Left forelimb (tissue), 1 donor: Measurements from ENCODE around the gene RPS6KC1.
"Not testable (repeated sequence)": the region's sequence is repeated elsewhere in the genome, so short reads cannot be mapped to it uniquely, and the experiment has no call there.

Source experiments
- DNase-seq: peaks from one replicate; pipeline ENCODE4 v3.0.0-alpha.2; 2018; ENCODE audit warnings: low spot score

RPS6KC1 gene

DNA sequence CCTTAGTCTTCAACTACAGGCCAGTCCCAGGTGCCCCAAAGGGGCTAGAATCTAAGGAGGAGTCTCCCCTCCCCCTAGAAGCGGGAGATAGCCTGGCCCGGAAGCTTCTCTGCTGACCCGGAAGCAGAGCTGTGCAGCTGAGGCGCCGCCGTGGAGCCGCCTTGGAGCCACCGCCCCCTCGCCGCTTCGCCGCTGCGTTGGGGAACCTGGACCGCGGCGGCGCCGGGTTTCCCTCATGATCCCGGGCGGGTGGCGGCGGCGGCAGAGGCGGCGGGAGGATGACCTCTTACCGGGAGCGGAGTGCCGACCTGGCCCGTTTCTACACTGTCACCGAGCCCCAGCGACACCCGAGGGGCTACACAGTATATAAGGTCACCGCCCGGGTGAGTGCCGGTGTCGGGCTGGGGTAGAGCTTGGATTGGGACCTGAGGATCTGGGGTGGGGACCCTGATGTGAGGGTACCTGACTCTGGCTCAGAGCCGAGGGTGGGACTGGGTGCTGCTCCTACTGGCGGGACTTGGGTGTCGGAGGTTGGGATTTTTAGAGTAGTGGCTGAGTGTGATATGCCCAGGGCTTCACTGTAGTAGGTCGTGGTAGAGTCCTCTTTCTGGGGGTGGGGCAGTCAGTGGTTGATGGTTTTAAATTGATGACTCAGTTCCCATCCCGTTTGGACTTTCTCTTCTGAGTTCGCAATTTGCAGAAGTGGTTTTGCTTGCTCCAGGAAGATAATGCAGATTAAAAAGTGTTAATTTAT, at the start of gene RPS6KC1:
Gene RPS6KC1 (plus strand): TSS at position 115 of the 754 bp plus-strand sequence. CDS start 164 bp downstream, at position 279.
- peak; percentile 91 for DNase-seq

DNA sequence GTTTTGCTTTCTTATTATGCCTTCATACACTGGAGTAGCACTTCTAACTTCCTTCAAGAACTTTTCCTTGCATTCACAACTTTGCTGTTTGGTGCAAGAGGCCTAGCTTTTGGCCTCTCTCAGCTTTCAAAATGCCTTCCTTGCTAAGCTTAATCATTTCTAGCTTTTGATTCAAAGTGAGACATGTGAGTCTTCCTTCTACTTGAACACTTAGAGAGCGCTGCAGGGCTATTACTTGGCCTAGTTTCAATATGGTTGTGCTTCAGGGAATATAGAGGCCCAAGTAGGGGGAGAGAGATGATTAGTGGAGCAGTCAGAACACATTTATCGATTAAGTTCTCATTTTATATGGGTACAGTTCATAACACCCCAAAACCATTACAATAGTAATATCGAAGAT, 47.8 kb upstream of the RPS6KC1 start:
- DNase-seq: no peak

DNA sequence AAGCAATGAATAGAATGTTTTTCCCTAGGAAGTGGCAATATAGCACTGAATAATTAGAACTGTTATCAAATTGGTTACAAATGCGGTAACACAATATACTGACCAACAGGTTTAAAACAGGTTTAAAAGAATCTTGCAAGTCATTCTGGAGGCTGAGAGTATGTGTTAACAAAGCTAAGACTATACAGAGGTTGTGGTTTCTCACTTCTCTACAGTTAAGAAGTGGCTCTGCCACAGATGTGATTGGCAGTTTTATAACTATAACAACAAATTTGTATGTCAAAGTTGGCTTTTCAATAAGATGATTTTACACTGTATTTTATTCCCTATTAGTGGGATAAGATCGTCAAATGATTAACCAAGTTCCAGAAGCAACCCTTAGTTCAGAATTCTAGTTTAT, 42.5 kb upstream of the RPS6KC1 start:
- no peak for DNase-seq

DNA sequence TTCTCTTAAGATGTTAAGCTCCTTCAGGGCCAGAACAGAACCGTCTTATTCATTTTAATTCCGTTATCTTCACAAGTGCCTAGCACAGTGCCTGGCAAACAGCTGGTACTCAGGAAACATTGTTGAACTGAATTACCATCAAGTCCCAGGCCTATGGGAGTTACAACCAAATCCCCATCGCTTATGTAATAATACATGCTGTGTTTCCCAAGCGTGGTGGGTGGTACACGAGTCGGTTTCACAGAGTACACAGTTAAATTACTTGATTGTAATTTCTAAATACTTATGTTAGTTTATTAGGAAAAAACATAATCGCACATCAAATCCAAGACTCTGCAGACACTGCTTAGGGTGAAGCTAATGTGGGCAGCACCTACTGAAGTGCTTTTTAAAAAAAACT, 36.4 kb upstream of the RPS6KC1 start:
- DNase-seq: no peak

- DNase-seq: peak; percentile 95
These were observed 35.7 kb upstream of the RPS6KC1 start, which contains the start of gene ANGEL2 for GRCh38 chr1:213015099-213016050. ANGEL2 (minus strand) TSS chr1:213015867; CDS start chr1:213015671, 196 bp downstream.

DNA sequence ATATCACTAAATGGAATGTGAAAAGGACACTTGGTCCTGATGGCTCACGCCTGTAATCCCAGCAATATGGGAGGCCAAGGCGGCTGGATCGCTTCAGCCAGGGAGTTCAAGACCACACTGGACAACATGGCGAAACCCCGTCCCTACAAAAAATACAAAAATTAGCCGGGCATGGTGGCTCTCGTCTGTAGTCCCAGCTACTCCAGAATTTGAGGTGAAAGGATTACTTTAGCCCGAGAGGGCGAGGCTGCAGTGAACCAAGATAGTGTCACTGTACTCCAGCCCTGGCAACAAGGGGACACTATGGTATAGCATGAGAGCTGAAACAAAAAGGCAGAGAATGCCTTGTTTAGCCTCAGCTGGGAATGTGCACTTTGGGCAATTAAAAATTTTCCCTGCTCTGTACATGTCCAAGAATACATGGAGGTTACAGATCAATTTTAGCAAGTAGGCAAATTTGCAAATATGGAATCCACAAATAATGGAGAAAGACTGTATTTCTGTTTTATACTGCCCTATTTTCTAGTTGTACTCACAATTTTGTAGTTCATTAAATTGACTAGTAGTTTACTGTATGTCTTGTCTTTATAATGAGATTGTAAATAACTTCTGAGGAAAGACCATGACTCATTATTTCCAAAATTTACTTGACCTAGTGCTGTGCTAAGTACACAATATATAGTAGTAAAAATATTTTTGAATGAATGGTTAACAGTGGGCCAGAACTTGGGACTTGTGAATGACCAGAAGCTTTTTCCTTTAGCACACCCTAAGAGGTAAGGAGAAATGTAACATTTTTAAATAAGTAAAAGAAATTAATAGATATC, 33.4 kb upstream of the RPS6KC1 start:
- no peak for DNase-seq

DNA sequence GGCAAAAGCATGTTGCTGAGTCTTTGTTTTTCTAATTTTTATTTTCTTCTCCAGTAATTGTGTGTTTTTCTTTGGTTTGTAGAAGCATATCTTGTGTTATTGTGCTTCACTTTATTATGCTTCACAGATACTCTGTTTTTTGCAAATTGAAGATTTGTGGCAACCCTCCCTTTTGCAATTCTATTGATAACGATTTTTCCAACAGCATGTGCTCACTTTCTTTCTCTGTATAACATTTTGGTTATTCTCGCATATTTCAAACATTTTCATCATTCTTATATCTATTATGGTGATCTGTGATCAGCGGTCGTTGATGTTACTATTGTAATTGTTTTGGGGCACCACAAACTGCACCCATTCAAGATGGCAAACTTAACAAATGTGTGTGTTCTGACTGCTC, 31.6 kb upstream of the RPS6KC1 start:
- no peak for DNase-seq

DNA sequence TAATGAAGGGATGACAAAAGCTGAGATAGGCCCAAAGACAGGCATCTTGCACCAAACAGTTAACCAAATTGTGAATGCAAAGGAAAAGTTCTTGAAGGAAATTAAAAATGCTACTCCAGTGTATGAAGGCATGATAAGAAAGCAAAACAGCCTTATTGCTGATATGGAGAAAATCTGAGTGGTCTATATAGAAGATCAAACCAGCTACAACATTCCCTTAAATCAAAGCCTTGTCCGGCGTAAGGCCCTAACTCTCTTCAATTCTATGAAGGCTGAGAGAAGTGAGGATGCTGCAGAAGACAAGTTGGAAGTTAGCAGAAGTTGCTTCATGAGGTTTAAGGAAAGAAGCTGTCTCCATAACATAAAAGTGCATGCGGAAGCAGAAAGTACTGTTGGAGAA, 31.0 kb upstream of the RPS6KC1 start:
- DNase-seq: no peak

DNA sequence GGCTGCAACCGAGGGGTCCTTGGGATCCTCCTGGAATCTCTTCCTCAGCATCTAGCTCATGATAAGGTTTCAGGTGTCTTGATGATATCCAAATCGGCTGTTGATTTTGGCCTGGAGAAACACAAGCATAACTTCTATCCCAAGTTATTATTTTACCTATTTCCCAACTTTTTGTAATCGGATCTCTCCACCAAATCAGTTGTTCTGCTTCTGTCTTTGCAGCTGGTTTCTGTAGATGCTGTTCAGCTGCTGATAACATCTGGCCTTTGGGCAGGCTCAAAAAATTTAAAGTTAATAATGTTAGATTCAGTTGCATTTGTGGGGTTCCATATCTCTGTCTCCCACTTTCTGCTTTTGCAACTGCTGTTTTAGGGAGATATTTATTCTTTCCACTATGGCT, 24.0 kb upstream of the RPS6KC1 start:
- not testable (repeated sequence) for DNase-seq

- no peak for DNase-seq
These were observed 18.4 kb upstream of the RPS6KC1 start for GRCh38 chr1:213032651-213033050.

GRCh38 chr1:213034713-213035112, 16.3 kb upstream of the RPS6KC1 start:
- no peak for DNase-seq

- no peak for DNase-seq
These were observed 15.5 kb upstream of the RPS6KC1 start for GRCh38 chr1:213035573-213035972.

DNA sequence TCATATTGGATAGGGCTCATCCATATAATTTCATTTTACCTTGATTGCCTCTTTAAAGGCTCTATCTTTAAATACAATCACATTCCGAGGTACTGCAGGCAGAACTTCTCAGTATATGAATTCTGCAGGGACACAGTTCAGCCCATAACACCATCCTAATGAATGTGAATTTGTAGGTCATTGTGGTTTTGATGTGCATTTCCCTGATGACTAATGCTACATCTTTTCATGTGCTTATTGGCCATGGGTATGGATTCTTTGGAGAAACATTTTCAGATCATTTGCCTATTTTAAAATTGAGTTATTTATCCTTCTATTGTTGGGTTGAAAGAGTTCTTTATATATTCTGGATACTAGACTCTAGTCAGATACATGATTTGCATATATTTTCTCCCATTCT, 9.6 kb upstream of the RPS6KC1 start:
- DNase-seq: no peak

GRCh38 chr1:213045321-213046226, 5.5 kb upstream of the RPS6KC1 start:
- DNase-seq: not testable (repeated sequence)

DNA sequence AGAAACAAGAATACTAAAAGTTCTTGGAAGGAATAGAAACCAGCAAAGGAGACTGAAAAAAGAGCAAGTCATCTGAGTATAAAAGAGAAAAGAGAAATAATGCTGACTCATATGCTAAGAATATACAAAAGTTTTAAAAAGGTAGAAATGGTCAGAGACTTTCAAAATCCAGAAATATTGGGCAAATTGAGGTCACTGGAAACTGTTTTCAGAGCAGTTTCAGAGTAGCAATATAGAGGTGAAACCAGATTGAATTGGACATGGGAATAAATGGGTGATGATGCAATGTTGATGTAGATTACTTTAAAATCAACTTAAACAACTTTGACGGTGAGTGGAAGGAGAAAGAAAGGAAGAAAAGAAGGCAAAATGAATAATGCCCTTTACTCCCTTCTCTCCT, 1.8 kb upstream of the RPS6KC1 start:
- no peak for DNase-seq

DNA sequence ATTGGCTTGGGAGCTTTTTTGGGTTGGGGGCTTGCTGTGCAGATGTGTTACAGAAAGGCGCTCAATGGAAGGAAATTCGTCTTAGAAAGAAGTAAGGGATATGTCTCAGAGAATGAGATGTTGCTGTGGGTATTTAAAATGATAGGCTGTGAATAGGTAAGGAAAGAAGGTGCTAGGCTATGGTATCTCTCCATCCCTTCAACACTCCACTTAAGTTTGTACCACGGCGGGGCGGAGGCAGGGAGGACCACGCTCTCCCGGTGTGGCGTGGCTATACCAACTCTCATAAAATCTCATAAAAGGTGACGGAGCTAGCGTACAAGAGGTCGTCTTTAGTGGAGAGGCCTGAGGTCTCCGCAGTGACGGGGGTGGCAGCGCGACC, 305 bp upstream of the RPS6KC1 start:
- DNase-seq: no peak

DNA sequence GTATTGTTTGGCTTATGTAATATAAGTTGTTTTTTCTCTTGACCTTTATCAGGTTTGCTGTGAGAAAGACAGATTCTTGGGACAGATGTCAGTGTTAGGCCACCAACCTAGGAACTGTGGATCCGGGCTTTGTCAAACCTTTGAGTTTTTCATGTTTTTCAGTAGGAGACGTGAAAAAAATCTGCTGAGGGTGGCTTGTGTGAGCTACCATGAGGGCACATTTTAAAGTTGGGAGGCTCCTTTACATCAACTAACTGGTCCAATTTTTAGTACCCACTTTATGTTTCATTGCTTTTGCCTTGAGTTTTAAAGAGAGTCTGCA, 801 bp downstream of the RPS6KC1 start:
- no peak for DNase-seq

DNA sequence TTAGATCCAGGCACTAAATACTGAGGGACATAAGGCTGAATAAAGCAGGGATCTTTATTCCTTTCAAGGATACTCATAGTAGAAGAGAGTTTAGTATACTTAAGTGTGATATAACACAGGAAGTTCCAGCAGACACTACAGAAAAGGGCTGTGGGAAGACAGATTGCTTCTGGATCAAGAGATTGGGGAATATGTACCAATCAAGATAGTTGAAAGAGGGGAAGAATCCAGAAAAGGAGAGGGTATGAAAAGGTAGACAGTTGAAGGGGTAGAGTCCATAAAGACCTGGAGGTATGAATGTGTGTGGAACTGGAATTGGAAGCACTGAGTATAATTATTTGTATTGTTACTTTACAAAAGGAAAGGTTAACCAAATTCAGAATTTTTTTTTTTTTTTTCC, 2.4 kb downstream of the RPS6KC1 start:
- no peak for DNase-seq

GRCh38 chr1:213054142-213054541, 3.1 kb downstream of the RPS6KC1 start:
- no peak for DNase-seq

DNA sequence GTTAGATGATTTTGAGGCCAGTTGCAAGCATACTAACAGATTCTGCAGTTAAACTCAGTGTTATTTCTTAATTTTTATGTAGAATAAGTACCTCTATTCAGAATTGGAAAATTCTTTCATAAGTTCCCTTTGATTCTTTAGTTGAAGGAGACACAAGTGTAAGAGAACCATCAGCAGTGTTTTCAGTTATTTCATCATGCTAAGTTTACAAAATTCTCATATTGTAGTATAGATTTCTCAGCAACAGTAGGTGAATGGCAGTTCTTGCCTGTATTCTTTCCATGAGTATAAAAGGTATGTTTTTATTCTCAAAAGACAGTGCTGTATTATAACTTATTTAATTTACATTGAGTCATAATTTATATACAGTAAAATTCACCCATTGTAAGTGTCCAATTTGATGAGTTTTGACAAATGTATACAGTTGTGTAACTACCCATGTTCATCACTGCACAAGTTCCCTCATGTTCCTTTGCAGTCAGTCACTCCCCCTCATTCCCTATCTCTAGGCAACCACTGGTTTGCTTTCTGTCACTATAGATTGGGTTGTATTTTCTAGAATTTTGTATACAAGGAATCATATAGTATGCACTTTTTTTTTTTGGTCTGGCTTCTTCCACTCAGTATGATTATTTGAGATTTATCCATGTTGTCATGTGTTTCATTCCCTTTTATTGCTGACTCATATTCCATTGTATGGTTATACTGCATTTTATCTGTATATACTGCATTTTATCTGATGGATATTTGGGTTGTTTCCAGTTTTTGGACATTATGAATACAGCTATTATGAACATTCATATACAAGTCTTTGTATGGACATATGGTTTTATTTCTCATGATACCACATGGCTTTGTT, 3.9 kb downstream of the RPS6KC1 start:
- DNase-seq: no peak
